ENCODE measurements around the gene ACTL7A. TPM values are rescaled to one million over a fixed set of nuclear protein-coding genes. Genes with fewer than 3 reads are reported as not detected.

Gene ACTL7A
- polyA plus RNA-seq, 2 of the 4 experiments (the other 2 are of a cell fraction) = not detected

GRCh38 chr9:108863891-108864290, 1.8 kb downstream of the ACTL7A start:
- ChIA-PET POLR2A (no interaction called here), CTCF (no interaction called here)
- H3K9me3 ChIP-seq = no peaks in the 10 kb centered on the region
- no peak for ATAC-seq
- H3K4me2 ChIP-seq = no peak overlapping the region
- H3K4me3 ChIP-seq = no peak overlapping the region
- TF ChIP-seq BCL3 (IDR thresholded peaks at IDR 0.05) = no peak
- no peak for TF ChIP-seq RFX5 (IDR thresholded peaks at IDR 0.05)
- TF ChIP-seq MAX (IDR thresholded peaks at IDR 0.05) = no peak
- TF ChIP-seq CBX8 (IDR thresholded peaks at IDR 0.05) = no peak
- TF ChIP-seq FOSL2 (IDR thresholded peaks at IDR 0.05) = no peak
- TF ChIP-seq FOSL2 (CRISPR knock-in tag; IDR thresholded peaks at IDR 0.05) = no peak
- no peak for TF ChIP-seq HOXB13 (CRISPR knock-in tag; IDR thresholded peaks at IDR 0.05; ENCODE audit: low read depth)
- no peak for TF ChIP-seq PHF8 (IDR thresholded peaks at IDR 0.05; ENCODE audit: borderline replicate concordance, low read depth)
- no peak for DNase-seq (ENCODE audit: low read depth in 1 of 2, low spot score in 1 of 2)
- peaks cover 3% of the 10 kb centered on the region; the same call in 2 of the 3 replicates for H3K4me1 ChIP-seq
- 92% methylated on average over 3 of the region's 3 CpGs for WGBS (ENCODE audit: missing lambda C conversion rate)
- FAIRE-seq = no peak
- H3K27ac ChIP-seq = no peak overlapping the region

- CTCF ChIA-PET = no interaction called here
- FAIRE-seq = no peak
- no peaks in the 10 kb centered on the region for H3K9me3 ChIP-seq
- no peak overlapping the region for H3K4me2 ChIP-seq
- DNase-seq (ENCODE audit: low read depth in 1 of 2, low spot score in 1 of 2) = no peak
- H3K27ac ChIP-seq = no peak overlapping the region
- H3K4me1 ChIP-seq = peaks cover 8% of the 10 kb centered on the region
- 77% methylated on average over 3 of the region's 3 CpGs for WGBS (ENCODE audit: missing lambda C conversion rate)
- ATAC-seq = peak in 1 of 2 experiments; percentile 46; a peak in 3 of 6 replicates
- POLR2A ChIA-PET = no interaction called here
- TF ChIP-seq BCL3 (IDR thresholded peaks at IDR 0.05) (no peak), HOXB5 (CRISPR knock-in tag; IDR thresholded peaks at IDR 0.05) (no peak), RFX5 (IDR thresholded peaks at IDR 0.05) (no peak), MYC (IDR thresholded peaks at IDR 0.05; ENCODE audit: borderline replicate concordance, low read length) (no peak), HEYL (CRISPR knock-in tag; IDR thresholded peaks at IDR 0.05) (no peak), ESRRA (IDR thresholded peaks at IDR 0.05; ENCODE audit: borderline replicate concordance, low read length) (no peak)
- no peak overlapping the region for H3K4me3 ChIP-seq
These were observed 2.4 kb downstream of the ACTL7A start for GRCh38 chr9:108864446-108864845.

- ATAC-seq = no peak
- Histone ChIP-seq H3K4me1 (peaks cover 14% of the 10 kb centered on the region), H3K27ac (no peak overlapping the region), H3K4me3 (no peak overlapping the region), H3K9me3 (no peaks in the 10 kb centered on the region), H3K4me2 (no peak overlapping the region)
- WGBS (ENCODE audit: missing lambda C conversion rate) = 91% methylated on average over 4 of the region's 4 CpGs
- FAIRE-seq = no peak
- CTCF ChIA-PET = no interaction called here
- no peak for DNase-seq (ENCODE audit: low read depth in 1 of 2, low spot score in 1 of 2)
- POLR2A ChIA-PET = no interaction called here
- TF ChIP-seq ESRRA (IDR thresholded peaks at IDR 0.05; ENCODE audit: borderline replicate concordance, low read length) = no peak
- no peak for TF ChIP-seq CHD4 (IDR thresholded peaks at IDR 0.05; ENCODE audit: borderline replicate concordance)
- TF ChIP-seq CEBPB (IDR thresholded peaks at IDR 0.05) = no peak
- no peak for TF ChIP-seq HEYL (CRISPR knock-in tag; IDR thresholded peaks at IDR 0.05)
- no peak for TF ChIP-seq FOXS1 (CRISPR knock-in tag; IDR thresholded peaks at IDR 0.05)
- no peak for TF ChIP-seq NR3C1 (IDR thresholded peaks at IDR 0.05)
- no peak for TF ChIP-seq HOXA7 (CRISPR knock-in tag; IDR thresholded peaks at IDR 0.05)
- TF ChIP-seq ATOH8 (CRISPR knock-in tag; IDR thresholded peaks at IDR 0.05; ENCODE audit: low read depth) = no peak
- no peak for TF ChIP-seq POLR2A (IDR thresholded peaks at IDR 0.05; ENCODE audit: low read length)
These were observed 3.0 kb downstream of the ACTL7A start for GRCh38 chr9:108865037-108865436.

Measured in A549 (cell line).